Gastrocnemius medialis (tissue), 4 donors: Measurements from ENCODE around the gene KRT10. TPM values are rescaled to one million over a fixed set of nuclear protein-coding genes. Genes with fewer than 3 reads are reported as not detected.
"Not testable (repeated sequence)": the region's sequence is repeated elsewhere in the genome, so short reads cannot be mapped to it uniquely, and the experiment has no call there.

Source experiments
- ATAC-seq, 2 donors: fragments of 150-250 bp; one replicate each; pipeline ENCODE4 v1.9.1; 2016
- DNase-seq, 2 donors: peaks; one replicate each; pipeline ENCODE4 v3.0.0-alpha.2; 2019
- H3K27ac ChIP-seq, 4 donors: fragments of 200-600 bp; sonication (generic); 1 replicate in 1 of 4; 2 replicates in 3 of 4; pipeline ENCODE4 v1.5.1; 2016 to 2018; ENCODE audit warnings: mild to moderate bottlenecking in 2 of 4, moderate library complexity in 1 of 4
- H3K27me3 ChIP-seq, 3 donors: fragments of 200-600 bp; sonication (generic) in 2 of 3; 1 replicate in 1 of 3; 2 replicates in 2 of 3; pipeline versions ENCODE4 v1.5.1 to v1.6.0; 2016 to 2019; ENCODE audit warnings: mild to moderate bottlenecking in 1 of 3, moderate library complexity in 1 of 3
- H3K36me3 ChIP-seq, 2 donors: fragments of 200-600 bp; sonication (generic) in 1 of 2; one replicate each; pipeline ENCODE4 v1.5.1; 2017 to 2018
- H3K4me1 ChIP-seq, 2 donors: fragments of 200-600 bp; sonication (generic) in 1 of 2; one replicate each; pipeline ENCODE4 v1.5.1; 2016 to 2017; ENCODE audit warnings: mild to moderate bottlenecking in 2 of 2
- H3K4me3 ChIP-seq, 4 donors: fragments of 200-600 bp; sonication (generic) in 3 of 4; 1 replicate in 1 of 4; 2 replicates in 3 of 4; pipeline ENCODE4 v1.5.1; 2016 to 2019; ENCODE audit warnings: mild to moderate bottlenecking in 2 of 4
- H3K9me3 ChIP-seq, 3 donors: fragments of 200-600 bp; sonication (generic) in 2 of 3; 1 replicate in 1 of 3; 2 replicates in 2 of 3; pipeline ENCODE4 v1.5.1; 2016 to 2019
- POLR2A ChIP-seq, 2 donors: fragments of 450-650 bp; IDR thresholded peaks; one replicate each; pipeline ENCODE4 v1.6.1; 2017; ENCODE audit warnings: antibody characterized with exemption in 2 of 2, mild to moderate bottlenecking in 2 of 2, moderate library complexity in 2 of 2
- in situ Hi-C, 4 donors: fragments of 200-750 bp; cut with MboI; loops; one replicate each; pipeline versions ENCODE4 v1.15.0 to v1.8.0; 2017; ENCODE audit warnings: low sequenced_read_pairs in 4 of 4
- intact Hi-C: fragments of 100-400 bp; cut with DNase I; formaldehyde crosslinking; loops from one replicate; pipeline ENCODE4 v1.15.1; 2023; ENCODE audit warnings: low total_unique reads
- total RNA-seq, 4 donors: library from RNA; depleted of rRNA; stranded (reverse); fragments of >200 nt; gene quantifications; one replicate each; pipeline versions ENCODE4 v1.1.0 to v1.2.3, GENCODE V29; 2016
- TF ChIP-seq, protein P1 (sequence below), 5 experiments: fragments of 450-650 bp in 3 of 5; fragments of 200-600 bp in 2 of 5; sonication (generic) in 2 of 5; IDR thresholded peaks in 4 of 5; conservative IDR thresholded peaks in 1 of 5; 1 replicate in 4 of 5; 2 replicates in 1 of 5; pipeline ENCODE4 v1.5.1; 2016 to 2019; ENCODE audit warnings: antibody characterized with exemption in 5 of 5, mild to moderate bottlenecking in 3 of 5, moderate library complexity in 3 of 5

The KRT10 gene
- total RNA-seq, 4 donors from 2014 or later: 0.20 to 21.9 (median 9.4) TPM

DNA sequence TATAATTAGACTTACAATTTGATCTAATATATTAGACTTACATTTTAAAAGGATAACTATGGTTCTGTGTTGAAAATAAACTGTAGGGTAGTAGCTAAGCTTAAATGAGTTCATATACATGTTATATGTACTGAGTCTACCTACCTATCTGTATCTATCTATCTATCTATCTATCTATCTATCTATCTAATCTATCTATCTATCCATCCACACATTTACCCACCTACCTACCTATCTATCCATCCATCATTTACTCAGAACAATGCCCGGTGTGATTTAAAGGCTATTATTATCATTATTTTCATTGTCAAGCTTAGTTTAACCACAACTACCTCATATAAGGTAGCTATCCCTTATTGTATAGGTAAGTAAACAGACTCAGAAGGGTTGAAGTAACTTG is 7.0 kb downstream of the KRT10 start:
- Histone ChIP-seq H3K4me3 (no peak overlapping the region), H3K27ac (no peak overlapping the region), H3K27me3 (peaks cover 0 to 16% (median 3%) of the 10 kb centered on the region in 3 donors), H3K36me3 (peaks cover 0 to 17% of the 10 kb centered on the region in 2 donors), H3K4me1 (peaks cover 14 to 21% of the 10 kb centered on the region in 2 donors), H3K9me3 (no peaks in the 10 kb centered on the region)
- DNase-seq: no peak
- TF ChIP-seq, protein P1, sequence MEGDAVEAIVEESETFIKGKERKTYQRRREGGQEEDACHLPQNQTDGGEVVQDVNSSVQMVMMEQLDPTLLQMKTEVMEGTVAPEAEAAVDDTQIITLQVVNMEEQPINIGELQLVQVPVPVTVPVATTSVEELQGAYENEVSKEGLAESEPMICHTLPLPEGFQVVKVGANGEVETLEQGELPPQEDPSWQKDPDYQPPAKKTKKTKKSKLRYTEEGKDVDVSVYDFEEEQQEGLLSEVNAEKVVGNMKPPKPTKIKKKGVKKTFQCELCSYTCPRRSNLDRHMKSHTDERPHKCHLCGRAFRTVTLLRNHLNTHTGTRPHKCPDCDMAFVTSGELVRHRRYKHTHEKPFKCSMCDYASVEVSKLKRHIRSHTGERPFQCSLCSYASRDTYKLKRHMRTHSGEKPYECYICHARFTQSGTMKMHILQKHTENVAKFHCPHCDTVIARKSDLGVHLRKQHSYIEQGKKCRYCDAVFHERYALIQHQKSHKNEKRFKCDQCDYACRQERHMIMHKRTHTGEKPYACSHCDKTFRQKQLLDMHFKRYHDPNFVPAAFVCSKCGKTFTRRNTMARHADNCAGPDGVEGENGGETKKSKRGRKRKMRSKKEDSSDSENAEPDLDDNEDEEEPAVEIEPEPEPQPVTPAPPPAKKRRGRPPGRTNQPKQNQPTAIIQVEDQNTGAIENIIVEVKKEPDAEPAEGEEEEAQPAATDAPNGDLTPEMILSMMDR (IDR thresholded peaks at IDR 0.05 in 4 of 5, conservative IDR thresholded peaks at IDR 0.05 in 1 of 5): no peak
- TF ChIP-seq POLR2A (IDR thresholded peaks at IDR 0.05): no peak
- intact Hi-C loops: loop anchor here (5.0 to 10.0 kb wide), 3 partner anchors 171 to 872 kb away; partner anchors contain the start of genes EIF1 and SMARCE1
- in situ Hi-C loops: loop anchor here in 2 of 4 donors (10.0 to 25.0 kb wide), 2 partner anchors 847 to 859 kb away; no protein-coding TSS in a partner anchor
- ATAC-seq: no peak

DNA sequence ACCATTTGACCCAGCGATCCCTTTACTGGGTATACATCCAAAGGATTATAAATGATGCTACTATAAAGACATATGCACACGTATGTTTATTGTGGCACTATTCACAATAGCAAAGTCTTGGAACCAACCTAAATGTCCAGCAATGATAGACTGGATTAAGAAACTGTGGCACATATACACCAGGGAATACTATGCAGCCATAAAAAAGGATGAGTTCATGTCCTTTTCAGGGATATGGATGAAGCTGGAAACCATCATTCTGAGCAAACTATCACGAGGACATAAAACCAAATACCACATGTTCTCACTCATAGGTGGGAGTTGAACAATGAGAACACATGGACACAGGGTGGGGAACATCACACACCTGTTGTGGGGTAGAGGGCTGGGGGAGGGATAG is 7.8 kb downstream of the KRT10 start:
- in situ Hi-C loops (loop anchor here in 2 of 4 donors (10.0 to 25.0 kb wide), 2 partner anchors 848 to 860 kb away; no protein-coding TSS in a partner anchor), intact Hi-C loops (loop anchor here (5.0 to 10.0 kb wide), 3 partner anchors 170 to 873 kb away; partner anchors contain the start of genes EIF1 and SMARCE1)
- peaks cover 9 to 14% of the 10 kb centered on the region in 2 donors for H3K4me1 ChIP-seq
- not testable (repeated sequence) for DNase-seq, H3K4me3 ChIP-seq, H3K9me3 ChIP-seq, H3K27ac ChIP-seq, ATAC-seq
- peaks cover 0 to 23% (median 3%) of the 10 kb centered on the region in 3 donors for H3K27me3 ChIP-seq
- H3K36me3 ChIP-seq: peaks cover 0 to 17% of the 10 kb centered on the region in 2 donors

DNA sequence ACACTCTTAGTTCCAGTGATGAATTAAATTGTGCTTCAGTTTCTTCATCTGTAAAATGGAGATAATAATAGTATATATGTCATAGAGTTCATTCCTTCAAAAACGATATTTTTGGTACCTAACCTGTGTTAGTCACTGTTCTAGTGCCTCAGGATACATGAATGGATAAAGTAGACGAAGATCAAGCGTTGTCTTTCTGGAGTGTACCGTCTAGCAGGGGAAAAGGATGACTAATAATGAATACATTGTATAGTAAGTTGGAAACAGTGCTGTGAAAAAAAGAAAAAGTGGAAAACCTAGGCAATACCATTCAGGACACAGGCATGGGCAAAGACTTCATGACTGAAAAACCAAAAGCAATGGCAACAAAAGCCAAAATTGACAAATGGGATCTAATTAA is 8.6 kb downstream of the KRT10 start:
- no peaks in the 10 kb centered on the region for H3K9me3 ChIP-seq
- intact Hi-C loops: loop anchor here (10.0 kb wide), 1 partner anchor 169 kb away; the partner anchor contains the start of gene SMARCE1
- no peak overlapping the region for H3K27ac ChIP-seq
- in situ Hi-C loops: loop anchor here in 2 of 4 donors (10.0 to 25.0 kb wide), 2 partner anchors 848 to 861 kb away; no protein-coding TSS in a partner anchor
- TF ChIP-seq, protein P1 (IDR thresholded peaks at IDR 0.05 in 4 of 5, conservative IDR thresholded peaks at IDR 0.05 in 1 of 5): no peak
- TF ChIP-seq POLR2A (IDR thresholded peaks at IDR 0.05): no peak
- H3K4me3 ChIP-seq: no peak overlapping the region
- DNase-seq (no peak), ATAC-seq (no peak)
- H3K36me3 ChIP-seq: peaks cover 0 to 17% of the 10 kb centered on the region in 2 donors
- peaks cover 7 to 8% of the 10 kb centered on the region in 2 donors for H3K4me1 ChIP-seq
- H3K27me3 ChIP-seq: peaks cover 2 to 30% (median 3%) of the 10 kb centered on the region in 3 donors

DNA sequence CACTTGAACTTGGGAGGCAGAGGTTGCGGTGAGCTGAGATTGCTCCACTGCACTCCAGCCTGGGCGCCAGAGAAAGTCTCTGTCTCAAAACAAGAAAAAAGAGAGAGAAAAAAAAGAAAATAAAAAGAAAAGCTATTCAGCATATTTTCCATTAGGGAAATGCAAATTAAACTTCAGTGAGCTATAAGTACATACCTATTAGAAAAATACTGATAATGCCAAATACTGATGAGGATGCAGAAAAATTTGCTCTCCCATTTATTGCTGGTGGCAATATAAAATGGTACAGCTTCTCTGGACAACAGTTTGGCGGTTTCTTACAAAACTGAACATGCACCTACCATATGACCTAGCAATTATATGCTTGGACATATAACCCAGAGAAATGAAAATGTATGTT is 9.8 kb downstream of the KRT10 start:
- no peak overlapping the region for H3K4me3 ChIP-seq
- ATAC-seq: no peak
- peaks cover 0 to 11% of the 10 kb centered on the region in 2 donors for H3K36me3 ChIP-seq
- peaks cover 6 to 41% (median 12%) of the 10 kb centered on the region in 3 donors for H3K27me3 ChIP-seq
- no peak for TF ChIP-seq POLR2A (IDR thresholded peaks at IDR 0.05)
- TF ChIP-seq, protein P1 (IDR thresholded peaks at IDR 0.05 in 4 of 5, conservative IDR thresholded peaks at IDR 0.05 in 1 of 5): no peak
- in situ Hi-C loops: loop anchor here in 2 of 4 donors (10.0 to 25.0 kb wide), 2 partner anchors 850 to 862 kb away; no protein-coding TSS in a partner anchor
- H3K9me3 ChIP-seq: no peaks in the 10 kb centered on the region
- peaks cover under 1 to 2% of the 10 kb centered on the region in 2 donors for H3K4me1 ChIP-seq
- no peak overlapping the region for H3K27ac ChIP-seq
- intact Hi-C loops: loop anchor here (10.0 kb wide), 1 partner anchor 168 kb away; the partner anchor contains the start of gene SMARCE1
- no peak for DNase-seq

DNA sequence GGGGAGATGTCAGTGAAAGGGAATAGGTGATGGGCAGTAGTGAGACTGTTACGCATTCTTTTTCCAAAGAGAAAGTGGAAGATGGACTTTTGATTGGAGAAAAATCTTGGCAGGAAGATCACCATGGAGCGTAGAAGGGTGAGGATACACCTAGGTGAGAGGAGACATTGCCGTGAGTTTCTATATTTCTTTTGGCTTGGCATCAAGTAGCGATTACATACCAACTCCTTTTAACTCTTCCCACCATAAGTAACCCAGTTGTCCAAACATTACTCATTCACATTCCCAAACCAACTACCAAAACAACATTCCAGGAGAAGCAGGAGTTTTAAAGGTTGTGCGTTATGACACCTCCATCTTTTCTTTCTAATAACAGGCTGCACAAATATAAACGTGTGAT is 11.9 kb downstream of the KRT10 start:
- no peaks in the 10 kb centered on the region for H3K36me3 ChIP-seq
- no peak for DNase-seq
- TF ChIP-seq, protein P1 (IDR thresholded peaks at IDR 0.05 in 4 of 5, conservative IDR thresholded peaks at IDR 0.05 in 1 of 5): no peak
- ATAC-seq: no peak
- in situ Hi-C loops: loop anchor here in 2 of 4 donors (10.0 to 25.0 kb wide), 2 partner anchors 852 to 864 kb away; no protein-coding TSS in a partner anchor
- no peak overlapping the region for H3K4me3 ChIP-seq
- peaks cover 9 to 51% (median 30%) of the 10 kb centered on the region in 3 donors for H3K27me3 ChIP-seq
- intact Hi-C loops: loop anchor here (10.0 kb wide), 1 partner anchor 166 kb away; the partner anchor contains the start of gene SMARCE1
- no peaks in the 10 kb centered on the region for H3K4me1 ChIP-seq
- no peaks in the 10 kb centered on the region for H3K9me3 ChIP-seq
- no peak overlapping the region for H3K27ac ChIP-seq
